Measurements from ENCODE around the gene ARSB.

The ARSB gene

GRCh38 chr5:79011869-79012268, 26.8 kb upstream of the ARSB start:
- H3K4me1 ChIP-seq (ENCODE audit: control insufficient read depth, insufficient read depth, low read length), result no peaks in the 10 kb centered on the region
- no peak overlapping the region for H3K27ac ChIP-seq (ENCODE audit: low read depth, low read length)
- no peak overlapping the region for H3K9ac ChIP-seq (ENCODE audit: low read length)
- H3K27me3 ChIP-seq (ENCODE audit: control insufficient read depth, insufficient read depth, low read length), result no peaks in the 10 kb centered on the region
- no peaks in the 10 kb centered on the region for H3K36me3 ChIP-seq (ENCODE audit: control insufficient read depth, insufficient read depth, low read length)
- H3K4me3 ChIP-seq (ENCODE audit: low read length), result no peak overlapping the region

DNA sequence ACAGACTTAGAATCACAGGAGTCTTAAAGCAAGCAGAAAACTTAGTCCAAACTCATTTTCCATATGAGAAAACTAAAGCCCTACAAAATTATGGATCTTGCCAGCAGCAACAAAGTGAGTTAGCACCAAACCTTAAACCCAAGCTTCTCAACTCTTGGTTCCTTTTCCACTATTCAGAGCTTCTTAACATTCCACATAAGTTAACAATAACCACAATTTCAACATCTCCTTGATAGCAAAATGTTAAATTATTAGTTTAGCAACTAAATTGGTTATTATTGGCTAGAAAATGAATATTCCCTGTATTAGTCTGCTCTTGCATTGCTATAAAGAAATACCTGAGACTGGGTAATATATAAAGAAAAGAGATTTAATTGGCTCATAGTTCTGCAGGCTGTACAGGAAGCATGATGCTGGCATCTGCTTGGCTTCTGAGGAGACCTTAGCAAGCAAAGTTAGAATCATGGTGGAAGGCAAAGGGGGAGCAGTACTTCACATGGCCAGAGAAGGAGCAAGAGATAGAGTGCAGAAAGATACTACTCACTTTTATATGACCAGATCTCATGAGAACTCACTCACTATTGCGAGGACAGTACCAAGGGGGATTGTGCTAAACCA, 26.2 kb upstream of the ARSB start:
- no peak overlapping the region for H3K4me3 ChIP-seq (ENCODE audit: low read length)
- H3K27ac ChIP-seq (ENCODE audit: low read depth, low read length), result no peak overlapping the region
- no peaks in the 10 kb centered on the region for H3K27me3 ChIP-seq (ENCODE audit: control insufficient read depth, insufficient read depth, low read length)
- H3K4me1 ChIP-seq (ENCODE audit: control insufficient read depth, insufficient read depth, low read length), result no peaks in the 10 kb centered on the region
- no peak overlapping the region for H3K9ac ChIP-seq (ENCODE audit: low read length)
- H3K36me3 ChIP-seq (ENCODE audit: control insufficient read depth, insufficient read depth, low read length), result no peaks in the 10 kb centered on the region

GRCh38 chr5:79008362-79008761, 23.3 kb upstream of the ARSB start:
- Histone ChIP-seq H3K4me1 (ENCODE audit: control insufficient read depth, insufficient read depth, low read length) (no peaks in the 10 kb centered on the region), H3K27ac (ENCODE audit: low read depth, low read length) (no peak overlapping the region), H3K27me3 (ENCODE audit: control insufficient read depth, insufficient read depth, low read length) (no peaks in the 10 kb centered on the region), H3K4me3 (ENCODE audit: low read length) (no peak overlapping the region), H3K36me3 (ENCODE audit: control insufficient read depth, insufficient read depth, low read length) (no peaks in the 10 kb centered on the region), H3K9ac (ENCODE audit: low read length) (no peak overlapping the region)

DNA sequence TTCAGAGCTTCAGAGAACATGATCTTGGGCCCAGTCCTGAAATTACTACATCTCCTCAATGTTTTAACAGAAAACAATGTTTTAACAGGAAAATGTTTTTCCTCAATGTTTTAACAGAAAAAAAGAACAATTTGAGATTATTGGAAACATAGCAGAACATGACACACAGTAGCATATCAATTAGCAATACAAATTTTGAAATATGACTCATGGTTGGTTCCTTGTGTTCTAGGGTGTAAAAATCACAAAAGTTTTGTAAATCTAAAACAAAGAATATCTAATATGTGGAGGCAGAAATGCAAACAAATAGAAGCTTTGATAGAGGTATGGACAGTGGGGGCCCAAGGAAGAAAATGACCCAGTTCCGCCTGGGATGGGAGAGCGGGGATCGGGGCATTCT, 22.8 kb upstream of the ARSB start:
- Histone ChIP-seq H3K36me3 (ENCODE audit: control insufficient read depth, insufficient read depth, low read length) (no peaks in the 10 kb centered on the region), H3K4me1 (ENCODE audit: control insufficient read depth, insufficient read depth, low read length) (no peaks in the 10 kb centered on the region), H3K9ac (ENCODE audit: low read length) (no peak overlapping the region), H3K4me3 (ENCODE audit: low read length) (no peak overlapping the region), H3K27ac (ENCODE audit: low read depth, low read length) (no peak overlapping the region), H3K27me3 (ENCODE audit: control insufficient read depth, insufficient read depth, low read length) (no peaks in the 10 kb centered on the region)

GRCh38 chr5:79005936-79006631, 21.0 kb upstream of the ARSB start:
- H3K4me1 ChIP-seq (ENCODE audit: control insufficient read depth, insufficient read depth, low read length), result no peaks in the 10 kb centered on the region
- no peak overlapping the region for H3K4me3 ChIP-seq (ENCODE audit: low read length)
- H3K27ac ChIP-seq (ENCODE audit: low read depth, low read length), result no peak overlapping the region
- H3K27me3 ChIP-seq (ENCODE audit: control insufficient read depth, insufficient read depth, low read length), result no peaks in the 10 kb centered on the region
- no peaks in the 10 kb centered on the region for H3K36me3 ChIP-seq (ENCODE audit: control insufficient read depth, insufficient read depth, low read length)
- H3K9ac ChIP-seq (ENCODE audit: low read length), result no peak overlapping the region

DNA sequence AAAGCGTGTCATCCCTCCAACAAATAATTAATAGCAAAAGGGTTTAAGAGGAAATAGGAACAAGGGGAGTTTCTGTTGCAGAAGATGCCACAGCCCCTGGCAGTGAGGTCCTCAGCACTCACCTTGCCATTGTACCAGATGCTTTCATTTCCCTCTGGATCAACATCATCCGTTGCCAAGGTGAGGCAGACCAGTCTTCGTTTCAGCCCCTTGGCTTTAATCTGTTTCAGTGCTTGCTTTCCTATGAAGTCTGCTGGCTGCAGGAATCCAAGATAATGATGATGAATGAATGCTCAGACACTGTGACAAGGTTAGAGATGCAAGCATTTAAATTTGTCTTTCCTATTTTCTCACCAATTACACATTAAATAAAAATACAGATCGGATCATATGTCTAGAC, 20.0 kb upstream of the ARSB start:
- Histone ChIP-seq H3K27ac (ENCODE audit: low read depth, low read length) (no peak overlapping the region), H3K27me3 (ENCODE audit: control insufficient read depth, insufficient read depth, low read length) (no peaks in the 10 kb centered on the region), H3K36me3 (ENCODE audit: control insufficient read depth, insufficient read depth, low read length) (no peaks in the 10 kb centered on the region), H3K4me1 (ENCODE audit: control insufficient read depth, insufficient read depth, low read length) (no peaks in the 10 kb centered on the region), H3K9ac (ENCODE audit: low read length) (no peak overlapping the region), H3K4me3 (ENCODE audit: low read length) (no peak overlapping the region)

GRCh38 chr5:79002374-79002773, 17.3 kb upstream of the ARSB start:
- no peaks in the 10 kb centered on the region for H3K36me3 ChIP-seq (ENCODE audit: control insufficient read depth, insufficient read depth, low read length)
- no peak overlapping the region for H3K4me3 ChIP-seq (ENCODE audit: low read length)
- H3K4me1 ChIP-seq (ENCODE audit: control insufficient read depth, insufficient read depth, low read length), result no peaks in the 10 kb centered on the region
- H3K27ac ChIP-seq (ENCODE audit: low read depth, low read length), result no peak overlapping the region
- no peak overlapping the region for H3K9ac ChIP-seq (ENCODE audit: low read length)
- H3K27me3 ChIP-seq (ENCODE audit: control insufficient read depth, insufficient read depth, low read length), result no peaks in the 10 kb centered on the region

DNA sequence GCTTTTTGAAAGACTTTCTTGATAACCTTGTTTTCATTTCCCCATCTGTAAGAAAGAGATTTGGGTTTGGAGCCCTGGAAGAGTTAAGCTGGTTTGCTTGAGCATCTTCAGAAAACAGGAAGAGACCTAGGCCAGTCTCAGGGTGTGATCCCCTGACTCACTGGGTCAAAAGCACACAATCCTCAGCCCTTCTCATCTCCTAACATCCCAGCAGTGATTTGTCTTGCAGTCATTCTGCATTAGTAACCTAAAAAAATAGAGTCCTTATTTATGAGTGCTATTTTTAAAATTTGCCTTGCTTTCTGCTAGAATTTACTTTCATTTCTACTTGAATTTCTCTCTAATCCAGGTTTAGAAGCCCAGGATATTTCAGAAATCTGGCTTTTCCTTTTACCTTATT, 16.4 kb upstream of the ARSB start:
- no peaks in the 10 kb centered on the region for H3K27me3 ChIP-seq (ENCODE audit: control insufficient read depth, insufficient read depth, low read length)
- no peak overlapping the region for H3K9ac ChIP-seq (ENCODE audit: low read length)

DNA sequence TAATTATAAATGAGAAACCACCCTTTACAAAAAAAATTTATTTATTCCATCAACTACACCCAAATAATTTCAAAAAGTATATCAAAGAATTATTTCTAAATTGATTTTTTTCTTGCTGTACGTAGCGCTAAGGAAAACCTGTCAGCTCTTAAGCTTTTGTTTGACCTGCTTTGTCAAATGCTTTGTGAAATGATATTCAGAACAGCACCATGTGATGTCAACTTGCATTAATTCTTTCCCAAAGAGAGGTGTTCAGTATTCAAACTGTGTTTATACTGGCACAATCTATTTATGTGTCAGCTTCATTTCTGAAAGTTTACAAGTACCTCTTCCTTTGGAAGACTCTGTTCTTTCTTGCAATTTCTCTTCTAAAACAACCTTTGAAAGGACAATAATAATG, 12.0 kb upstream of the ARSB start:
- H3K27ac ChIP-seq (ENCODE audit: low read depth, low read length), result no peak overlapping the region
- H3K36me3 ChIP-seq (ENCODE audit: control insufficient read depth, insufficient read depth, low read length), result no peaks in the 10 kb centered on the region
- no peaks in the 10 kb centered on the region for H3K4me1 ChIP-seq (ENCODE audit: control insufficient read depth, insufficient read depth, low read length)
- H3K9ac ChIP-seq (ENCODE audit: low read length), result no peak overlapping the region
- no peak overlapping the region for H3K4me3 ChIP-seq (ENCODE audit: low read length)
- H3K27me3 ChIP-seq (ENCODE audit: control insufficient read depth, insufficient read depth, low read length), result no peaks in the 10 kb centered on the region

More for the DNA sequence above, 16.4 kb upstream of the ARSB start:
- H3K27ac ChIP-seq (ENCODE audit: low read depth, low read length), result no peak overlapping the region
- H3K4me3 ChIP-seq (ENCODE audit: low read length), result no peak overlapping the region
- H3K36me3 ChIP-seq (ENCODE audit: control insufficient read depth, insufficient read depth, low read length), result no peaks in the 10 kb centered on the region
- no peaks in the 10 kb centered on the region for H3K4me1 ChIP-seq (ENCODE audit: control insufficient read depth, insufficient read depth, low read length)

DNA sequence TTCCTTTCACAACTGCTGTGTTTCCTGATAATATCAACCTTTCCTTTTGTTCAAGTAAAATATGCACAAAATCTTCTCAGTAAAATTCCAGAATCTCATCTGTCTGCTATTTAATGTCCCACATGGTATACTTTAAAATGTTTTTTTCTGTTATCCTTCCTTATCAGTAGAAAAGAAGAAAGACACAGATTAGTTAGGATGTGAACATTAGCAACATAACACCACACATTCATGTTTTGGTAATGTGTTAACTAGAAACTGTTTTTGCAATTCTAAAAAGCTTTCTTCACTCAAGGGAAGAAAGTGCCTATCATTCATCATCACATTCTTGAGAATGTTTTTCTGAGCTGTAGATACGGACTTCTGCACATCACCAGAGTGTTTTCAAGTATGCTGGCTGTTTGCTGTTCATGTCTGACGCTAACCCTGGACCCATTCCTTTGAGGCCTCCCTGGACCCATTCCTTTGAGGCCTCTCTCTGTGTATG, 10.5 kb upstream of the ARSB start:
- no peak overlapping the region for H3K27ac ChIP-seq (ENCODE audit: low read depth, low read length)
- H3K9ac ChIP-seq (ENCODE audit: low read length), result no peak overlapping the region
- H3K27me3 ChIP-seq (ENCODE audit: control insufficient read depth, insufficient read depth, low read length), result no peaks in the 10 kb centered on the region
- no peak overlapping the region for H3K4me3 ChIP-seq (ENCODE audit: low read length)
- no peaks in the 10 kb centered on the region for H3K36me3 ChIP-seq (ENCODE audit: control insufficient read depth, insufficient read depth, low read length)
- H3K4me1 ChIP-seq (ENCODE audit: control insufficient read depth, insufficient read depth, low read length), result no peaks in the 10 kb centered on the region

DNA sequence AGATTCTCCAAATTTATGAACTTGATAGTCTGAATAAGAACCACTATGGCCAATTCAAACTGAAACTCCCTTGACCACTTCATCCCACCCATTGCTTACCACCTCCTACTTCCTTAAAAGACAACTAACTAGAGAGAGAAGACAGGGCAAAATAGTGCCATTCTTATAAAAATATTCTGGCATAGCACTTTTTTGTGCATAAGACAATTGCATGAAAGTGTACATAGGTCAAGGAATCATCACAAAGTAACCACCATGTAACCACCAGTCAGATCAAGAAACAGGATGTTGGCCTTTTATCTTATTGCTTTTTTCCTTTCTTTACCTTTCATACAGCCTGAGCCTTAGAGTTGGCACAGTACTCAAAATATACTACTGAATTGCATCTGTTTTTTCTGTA, 8.1 kb upstream of the ARSB start:
- H3K36me3 ChIP-seq (ENCODE audit: control insufficient read depth, insufficient read depth, low read length), result no peaks in the 10 kb centered on the region
- H3K9ac ChIP-seq (ENCODE audit: low read length), result no peak overlapping the region
- no peak overlapping the region for H3K27ac ChIP-seq (ENCODE audit: low read depth, low read length)
- no peak overlapping the region for H3K4me3 ChIP-seq (ENCODE audit: low read length)
- no peaks in the 10 kb centered on the region for H3K4me1 ChIP-seq (ENCODE audit: control insufficient read depth, insufficient read depth, low read length)
- H3K27me3 ChIP-seq (ENCODE audit: control insufficient read depth, insufficient read depth, low read length), result no peaks in the 10 kb centered on the region

DNA sequence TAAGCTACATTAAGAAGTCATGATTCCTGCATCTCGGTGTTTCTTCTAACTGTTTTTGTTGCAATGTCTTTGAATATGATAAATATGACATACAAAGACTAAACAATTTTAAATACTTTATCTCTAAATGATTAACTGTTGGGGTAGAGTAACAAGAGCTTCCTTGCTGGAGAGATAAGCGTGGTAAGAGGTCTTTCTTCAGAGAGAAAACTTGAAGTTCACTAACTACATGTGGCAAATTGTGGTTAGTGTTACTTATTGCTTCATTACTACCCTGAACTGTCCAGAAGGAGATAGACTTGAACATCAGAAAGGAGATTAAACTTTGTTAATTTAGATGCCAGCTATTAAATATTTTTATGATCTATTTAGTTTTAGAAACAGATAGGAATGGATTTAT, 7.0 kb upstream of the ARSB start:
- no peaks in the 10 kb centered on the region for H3K4me1 ChIP-seq (ENCODE audit: control insufficient read depth, insufficient read depth, low read length)
- H3K27ac ChIP-seq (ENCODE audit: low read depth, low read length), result no peak overlapping the region
- H3K4me3 ChIP-seq (ENCODE audit: low read length), result no peak overlapping the region
- no peaks in the 10 kb centered on the region for H3K36me3 ChIP-seq (ENCODE audit: control insufficient read depth, insufficient read depth, low read length)
- no peaks in the 10 kb centered on the region for H3K27me3 ChIP-seq (ENCODE audit: control insufficient read depth, insufficient read depth, low read length)
- no peak overlapping the region for H3K9ac ChIP-seq (ENCODE audit: low read length)

GRCh38 chr5:78989080-78989479, 4.0 kb upstream of the ARSB start:
- Histone ChIP-seq H3K27ac (ENCODE audit: low read depth, low read length) (no peak overlapping the region), H3K36me3 (ENCODE audit: control insufficient read depth, insufficient read depth, low read length) (no peaks in the 10 kb centered on the region), H3K9ac (ENCODE audit: low read length) (no peak overlapping the region), H3K27me3 (ENCODE audit: control insufficient read depth, insufficient read depth, low read length) (no peaks in the 10 kb centered on the region), H3K4me1 (ENCODE audit: control insufficient read depth, insufficient read depth, low read length) (peaks cover 7% of the 10 kb centered on the region), H3K4me3 (ENCODE audit: low read length) (no peak overlapping the region)

Measured in rectal smooth muscle tissue (tissue), 1 donor.